ENCODE measurements around the gene STAC3.

DNA sequence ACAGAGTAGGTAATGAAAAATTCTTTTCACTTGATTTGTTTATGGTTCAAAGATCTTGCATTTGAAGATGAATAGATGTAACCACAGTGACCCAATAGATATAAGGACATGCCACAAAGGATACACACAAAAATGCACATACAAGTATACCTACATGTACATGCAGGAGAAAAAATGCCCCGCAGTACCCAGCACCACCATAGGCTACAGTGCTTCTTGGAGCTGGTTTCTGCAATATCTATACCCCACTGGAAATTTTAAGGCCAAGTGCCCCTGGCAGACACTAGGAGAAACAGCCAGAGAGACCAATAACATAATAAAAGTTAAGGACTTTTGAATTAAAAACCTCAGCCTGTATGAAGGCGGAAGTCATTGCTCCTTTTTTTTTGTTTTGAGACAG, 12.1 kb upstream of the STAC3 start:
- TF ChIP-seq, protein P1, sequence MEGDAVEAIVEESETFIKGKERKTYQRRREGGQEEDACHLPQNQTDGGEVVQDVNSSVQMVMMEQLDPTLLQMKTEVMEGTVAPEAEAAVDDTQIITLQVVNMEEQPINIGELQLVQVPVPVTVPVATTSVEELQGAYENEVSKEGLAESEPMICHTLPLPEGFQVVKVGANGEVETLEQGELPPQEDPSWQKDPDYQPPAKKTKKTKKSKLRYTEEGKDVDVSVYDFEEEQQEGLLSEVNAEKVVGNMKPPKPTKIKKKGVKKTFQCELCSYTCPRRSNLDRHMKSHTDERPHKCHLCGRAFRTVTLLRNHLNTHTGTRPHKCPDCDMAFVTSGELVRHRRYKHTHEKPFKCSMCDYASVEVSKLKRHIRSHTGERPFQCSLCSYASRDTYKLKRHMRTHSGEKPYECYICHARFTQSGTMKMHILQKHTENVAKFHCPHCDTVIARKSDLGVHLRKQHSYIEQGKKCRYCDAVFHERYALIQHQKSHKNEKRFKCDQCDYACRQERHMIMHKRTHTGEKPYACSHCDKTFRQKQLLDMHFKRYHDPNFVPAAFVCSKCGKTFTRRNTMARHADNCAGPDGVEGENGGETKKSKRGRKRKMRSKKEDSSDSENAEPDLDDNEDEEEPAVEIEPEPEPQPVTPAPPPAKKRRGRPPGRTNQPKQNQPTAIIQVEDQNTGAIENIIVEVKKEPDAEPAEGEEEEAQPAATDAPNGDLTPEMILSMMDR (IDR thresholded peaks at IDR 0.05), result no peak
- no peak for TF ChIP-seq POLR2A (IDR thresholded peaks at IDR 0.05)
